A549 (cell line): Measurements from ENCODE around the gene PXYLP1. TPM values are rescaled to one million over a fixed set of nuclear protein-coding genes. Genes with fewer than 3 reads are reported as not detected.

Experiments
- ATAC-seq, 2 experiments: fragments of 200-7000 bp in 1 of 2; fragments of >200 bp in 1 of 2; cut with Nextera tagmentation in 1 of 2; cut with Tn5 transposase in 1 of 2; 3 replicates each; pipeline versions ENCODE4 v1.8.0 to v1.9.1; 2018 to 2020; ENCODE audit warnings: mild to moderate bottlenecking in 1 of 2, moderate library complexity in 1 of 2
- CTCF ChIA-PET: fragments of 300-600 bp; sonication (Branson Sonifier 250); formaldehyde crosslinking; extraction: SDS; loops from one replicate; lab custom pipeline; 2021; ENCODE audit warnings: antibody characterized with exemption, inconsistent platforms; lab: Yijun Ruan, JAX
- POLR2A ChIA-PET: fragments of 350-600 bp; formaldehyde crosslinking; extraction: SDS; loops from one replicate; lab custom pipeline; 2021; ENCODE audit warnings: antibody characterized with exemption, inconsistent platforms; lab: Yijun Ruan, JAX
- DNase-seq, 2 experiments: peaks; one replicate each; pipeline versions ENCODE4 v3.0.0 to v3.0.0-alpha.2; 2011 to 2016; ENCODE audit warnings: low read depth in 1 of 2, low spot score in 1 of 2
- FAIRE-seq: peaks from 2 replicates; lab custom pipeline; 2011; peaks lifted over from hg19 to GRCh38; lab: Jason Lieb, UNC
- H3K27ac ChIP-seq, 2 experiments: fragments of >200 bp; sonication (Bioruptor Twin); formaldehyde crosslinking; 3 replicates each; pipeline ENCODE4 v1.5.1; 2016 to 2017
- H3K4me1 ChIP-seq: fragments of >200 bp; sonication (Bioruptor Twin); formaldehyde crosslinking; 3 replicates; pipeline ENCODE4 v1.6.1; 2016
- H3K4me2 ChIP-seq: fragments of >200 bp; sonication (Bioruptor Twin); formaldehyde crosslinking; 3 replicates; pipeline ENCODE4 v1.6.1; 2016
- H3K4me3 ChIP-seq: fragments of >200 bp; sonication (Bioruptor Twin); formaldehyde crosslinking; 3 replicates; pipeline ENCODE4 v1.5.1; 2016
- H3K9me3 ChIP-seq: fragments of >200 bp; sonication (Bioruptor Twin); formaldehyde crosslinking; 3 replicates; pipeline ENCODE4 v1.6.1; 2016
- BHLHE40 ChIP-seq: IDR thresholded peaks from 2 replicates; pipeline ENCODE4 v1.6.1; 2012; ENCODE audit warnings: low read depth, low read length, inconsistent platforms
- CBX2 ChIP-seq: fragments of 200-600 bp; sonication (generic); IDR thresholded peaks from 2 replicates; pipeline ENCODE4 v1.6.1; 2016; ENCODE audit warnings: low read depth, mild to moderate bottlenecking, borderline replicate concordance
- CEBPB ChIP-seq, 2 experiments: fragments of >200 bp in 1 of 2; sonication (Bioruptor Twin) in 1 of 2; formaldehyde crosslinking in 1 of 2; IDR thresholded peaks; 2 replicates each; pipeline ENCODE4 v1.6.1; 2012 to 2016
- EHMT2 ChIP-seq: fragments of 200-600 bp; sonication (generic); IDR thresholded peaks from 2 replicates; pipeline ENCODE4 v1.6.1; 2016; ENCODE audit warnings: antibody characterized with exemption, low read depth, mild to moderate bottlenecking, moderate library complexity
- GATA3 ChIP-seq: IDR thresholded peaks from 2 replicates; pipeline ENCODE4 v1.6.1; 2012; ENCODE audit warnings: borderline replicate concordance
- HEYL ChIP-seq: fragments of 250-450 bp; sonication (Bioruptor Pico); IDR thresholded peaks from 2 replicates; pipeline ENCODE4 v1.8.0; 2021; ENCODE audit warnings: mild to moderate bottlenecking, moderate library complexity
- HOXA7 ChIP-seq: fragments of 250-450 bp; sonication (Bioruptor Pico); IDR thresholded peaks from 2 replicates; pipeline ENCODE4 v1.5.0; 2020; ENCODE audit warnings: mild to moderate bottlenecking, moderate library complexity
- HOXB13 ChIP-seq: fragments of 250-450 bp; sonication (Bioruptor Pico); IDR thresholded peaks from 2 replicates; pipeline ENCODE4 v1.5.0; 2020; ENCODE audit warnings: low read depth, mild to moderate bottlenecking, moderate library complexity
- HOXB5 ChIP-seq: fragments of 250-450 bp; sonication (Bioruptor Pico); IDR thresholded peaks from 2 replicates; pipeline ENCODE4 v1.5.0; 2020; ENCODE audit warnings: mild to moderate bottlenecking, moderate library complexity
- JUNB ChIP-seq: fragments of >200 bp; sonication (Bioruptor Twin); formaldehyde crosslinking; IDR thresholded peaks from 2 replicates; pipeline ENCODE4 v1.6.1; 2016
- KDM1A ChIP-seq: fragments of 200-600 bp; sonication (generic); IDR thresholded peaks from 2 replicates; pipeline ENCODE4 v1.6.1; 2016; ENCODE audit warnings: low read depth, mild to moderate bottlenecking
- NFE2L2 ChIP-seq: fragments of 150-350 bp; conservative IDR thresholded peaks from 2 replicates; pipeline ENCODE4 v1.6.1; 2014; ENCODE audit warnings: low read length
- NR3C1 ChIP-seq: fragments of >200 bp; sonication (Bioruptor Twin); formaldehyde crosslinking; IDR thresholded peaks from 3 replicates; pipeline ENCODE4 v1.6.1; 2017
- PHF8 ChIP-seq: fragments of 200-600 bp; sonication (generic); IDR thresholded peaks from 2 replicates; pipeline ENCODE4 v1.6.1; 2016; ENCODE audit warnings: low read depth, mild to moderate bottlenecking, antibody characterized with exemption, moderate library complexity, borderline replicate concordance
- RFX5 ChIP-seq: fragments of 450-650 bp; IDR thresholded peaks from 2 replicates; pipeline ENCODE4 v1.7.1; 2014; ENCODE audit warnings: antibody characterized with exemption, mild to moderate bottlenecking, moderate library complexity
- SMC3 ChIP-seq: fragments of >200 bp; sonication (Bioruptor Twin); formaldehyde crosslinking; IDR thresholded peaks from 3 replicates; pipeline ENCODE4 v1.6.1; 2018; ENCODE audit warnings: inconsistent platforms
- SREBF2 ChIP-seq: fragments of 450-650 bp; IDR thresholded peaks from 2 replicates; pipeline ENCODE4 v1.6.1; 2014; ENCODE audit warnings: mild to moderate bottlenecking, moderate library complexity
- TP53 ChIP-seq: fragments of 250-450 bp; sonication (Bioruptor Pico); IDR thresholded peaks from 2 replicates; pipeline ENCODE4 v1.5.0; 2021; ENCODE audit warnings: mild to moderate bottlenecking, moderate library complexity
- ZFP36 ChIP-seq: fragments of 450-650 bp; IDR thresholded peaks from 2 replicates; pipeline ENCODE4 v1.6.1; 2014; ENCODE audit warnings: borderline replicate concordance; ENCODE audit not compliant: partially characterized antibody
- ZSCAN20 ChIP-seq: fragments of 250-450 bp; sonication (Bioruptor Pico); IDR thresholded peaks from 2 replicates; pipeline ENCODE4 v1.8.0; 2022; ENCODE audit warnings: mild to moderate bottlenecking, moderate library complexity
- WGBS: methylation state at CpG from one replicate; pipeline ENCODE4 v1.1.6; 2017; ENCODE audit errors: missing lambda C conversion rate; 5-methylcytosine and 5-hydroxymethylcytosine counted together
- polyA plus RNA-seq, 4 experiments: library from polyadenylated mRNA; depleted of rRNA in 3 of 4; stranded (reverse); fragments of >200 nt; fragmentation: RNase III in 1 of 4; extraction: RNeasy Plus Mini Kit Qiagen cat#74134 plus additional on column Dnase treatment in 1 of 4; gene quantifications; 2 replicates in 3 of 4; 3 replicates in 1 of 4; pipeline ENCODE4 v1.2.3, GENCODE V29; 2011 to 2017
- TF ChIP-seq, protein P1 (sequence below): fragments of >200 bp; sonication (Bioruptor Twin); formaldehyde crosslinking; IDR thresholded peaks from 3 replicates; pipeline ENCODE4 v1.5.1; 2016
- TF ChIP-seq, protein P2 (sequence below): fragments of 450-650 bp; IDR thresholded peaks from 2 replicates; pipeline ENCODE4 v1.6.1; 2014; ENCODE audit warnings: antibody characterized with exemption
- TF ChIP-seq, protein P3 (sequence below): fragments of 250-450 bp; sonication (Bioruptor Pico); IDR thresholded peaks from 2 replicates; pipeline ENCODE4 v1.5.0; 2020; ENCODE audit warnings: low read depth, mild to moderate bottlenecking, moderate library complexity
- TF ChIP-seq, protein P4 (sequence below): fragments of 250-450 bp; sonication (Bioruptor Pico); IDR thresholded peaks from 2 replicates; pipeline ENCODE4 v1.5.0; 2021; ENCODE audit warnings: mild to moderate bottlenecking, moderate library complexity, borderline replicate concordance

The PXYLP1 gene
- polyA plus RNA-seq, 2 of the 4 experiments (the other 2 are of a cell fraction) = 8.0 to 11.7 TPM

DNA sequence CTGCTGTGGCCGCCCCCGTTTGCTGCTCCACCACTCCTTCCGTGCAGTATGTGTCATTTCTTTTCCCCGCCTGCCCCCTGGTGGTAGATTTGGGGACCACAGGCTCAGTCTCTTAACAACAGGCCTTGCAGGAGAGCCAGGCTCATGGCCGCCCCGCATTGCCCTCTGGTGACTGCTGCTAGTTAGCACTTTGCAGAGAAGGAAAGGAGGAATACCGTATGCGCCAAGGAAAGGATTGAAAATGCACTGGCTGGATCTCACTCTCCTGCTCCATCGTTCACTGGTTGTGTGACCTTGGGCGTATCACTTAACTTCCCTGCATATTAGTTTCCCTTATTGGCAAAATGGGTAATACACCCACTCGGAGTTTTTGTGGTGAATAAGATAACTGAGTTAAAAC, 39.3 kb upstream of the PXYLP1 start (continued):
- TF ChIP-seq, protein P1, sequence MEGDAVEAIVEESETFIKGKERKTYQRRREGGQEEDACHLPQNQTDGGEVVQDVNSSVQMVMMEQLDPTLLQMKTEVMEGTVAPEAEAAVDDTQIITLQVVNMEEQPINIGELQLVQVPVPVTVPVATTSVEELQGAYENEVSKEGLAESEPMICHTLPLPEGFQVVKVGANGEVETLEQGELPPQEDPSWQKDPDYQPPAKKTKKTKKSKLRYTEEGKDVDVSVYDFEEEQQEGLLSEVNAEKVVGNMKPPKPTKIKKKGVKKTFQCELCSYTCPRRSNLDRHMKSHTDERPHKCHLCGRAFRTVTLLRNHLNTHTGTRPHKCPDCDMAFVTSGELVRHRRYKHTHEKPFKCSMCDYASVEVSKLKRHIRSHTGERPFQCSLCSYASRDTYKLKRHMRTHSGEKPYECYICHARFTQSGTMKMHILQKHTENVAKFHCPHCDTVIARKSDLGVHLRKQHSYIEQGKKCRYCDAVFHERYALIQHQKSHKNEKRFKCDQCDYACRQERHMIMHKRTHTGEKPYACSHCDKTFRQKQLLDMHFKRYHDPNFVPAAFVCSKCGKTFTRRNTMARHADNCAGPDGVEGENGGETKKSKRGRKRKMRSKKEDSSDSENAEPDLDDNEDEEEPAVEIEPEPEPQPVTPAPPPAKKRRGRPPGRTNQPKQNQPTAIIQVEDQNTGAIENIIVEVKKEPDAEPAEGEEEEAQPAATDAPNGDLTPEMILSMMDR = peak; percentile 82
- TF ChIP-seq HOXA7 (no peak), PHF8 (no peak), RFX5 (no peak), ZFP36 (no peak), GATA3 (no peak), JUNB (no peak), SMC3 (peak; percentile 78), KDM1A (no peak), HOXB13 (CRISPR knock-in tag) (no peak), BHLHE40 (no peak), CBX2 (no peak), EHMT2 (no peak), TP53 (CRISPR knock-in tag) (no peak), CEBPB (IDR thresholded peaks at IDR 0.05) (no peak), ZSCAN20 (CRISPR knock-in tag) (no peak), HOXB5 (no peak)
- TF ChIP-seq, protein P2, sequence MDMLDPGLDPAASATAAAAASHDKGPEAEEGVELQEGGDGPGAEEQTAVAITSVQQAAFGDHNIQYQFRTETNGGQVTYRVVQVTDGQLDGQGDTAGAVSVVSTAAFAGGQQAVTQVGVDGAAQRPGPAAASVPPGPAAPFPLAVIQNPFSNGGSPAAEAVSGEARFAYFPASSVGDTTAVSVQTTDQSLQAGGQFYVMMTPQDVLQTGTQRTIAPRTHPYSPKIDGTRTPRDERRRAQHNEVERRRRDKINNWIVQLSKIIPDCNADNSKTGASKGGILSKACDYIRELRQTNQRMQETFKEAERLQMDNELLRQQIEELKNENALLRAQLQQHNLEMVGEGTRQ = no peak
- TF ChIP-seq, protein P3, sequence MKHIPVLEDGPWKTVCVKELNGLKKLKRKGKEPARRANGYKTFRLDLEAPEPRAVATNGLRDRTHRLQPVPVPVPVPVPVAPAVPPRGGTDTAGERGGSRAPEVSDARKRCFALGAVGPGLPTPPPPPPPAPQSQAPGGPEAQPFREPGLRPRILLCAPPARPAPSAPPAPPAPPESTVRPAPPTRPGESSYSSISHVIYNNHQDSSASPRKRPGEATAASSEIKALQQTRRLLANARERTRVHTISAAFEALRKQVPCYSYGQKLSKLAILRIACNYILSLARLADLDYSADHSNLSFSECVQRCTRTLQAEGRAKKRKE (CRISPR knock-in tag) = no peak

DNA sequence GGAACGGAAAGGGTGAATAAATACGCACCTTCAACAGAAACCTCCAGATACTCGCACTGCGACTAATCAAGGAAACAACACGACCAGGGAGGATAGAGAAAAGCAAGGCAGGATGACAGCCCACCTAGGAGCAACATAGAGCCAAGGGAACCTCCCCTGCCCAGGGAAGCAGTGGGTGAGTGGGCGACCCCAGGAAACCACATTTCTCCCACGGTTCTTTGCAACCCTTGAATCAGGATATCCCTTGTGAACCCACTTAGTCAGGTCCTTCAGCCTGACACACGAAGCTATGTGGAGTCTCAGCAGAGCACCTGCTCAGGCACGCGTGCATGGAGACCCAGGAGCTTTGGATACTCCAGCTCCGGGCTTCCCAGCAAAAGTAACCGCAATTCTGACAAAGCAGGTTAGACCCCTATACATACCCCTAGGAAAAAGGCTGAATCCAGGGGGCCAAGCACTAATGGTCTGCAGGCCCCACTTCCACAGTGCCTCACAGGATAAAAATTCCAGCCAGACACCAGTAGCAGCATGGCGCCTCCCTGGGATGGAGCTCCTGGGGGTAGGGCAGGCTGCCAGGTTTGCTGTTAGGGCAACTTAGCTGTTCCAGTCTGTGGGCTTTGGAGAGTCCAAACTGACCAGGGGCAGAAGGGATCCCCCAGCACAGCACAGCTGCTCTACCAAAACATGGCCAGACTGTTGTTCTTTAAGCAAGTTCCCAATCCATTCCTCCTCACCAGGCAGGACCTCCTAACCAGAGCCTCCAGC, 38.4 kb upstream of the PXYLP1 start:
- WGBS = 66% methylated on average over 10 of the region's 13 CpGs
- Histone ChIP-seq H3K27ac (no peak overlapping the region), H3K4me3 (no peak overlapping the region), H3K9me3 (no peaks in the 10 kb centered on the region), H3K4me2 (no peak overlapping the region), H3K4me1 (no peaks in the 10 kb centered on the region)
- POLR2A ChIA-PET = no interaction called here
- CTCF ChIA-PET = interaction anchor here (0.7 to 2.5 kb wide), 14 partner anchors 9 to 296 kb away, joined by 3 to 27 read pairs (median 4); no protein-coding TSS in a partner anchor
- TF ChIP-seq NFE2L2 (no peak), TP53 (CRISPR knock-in tag) (no peak), HEYL (CRISPR knock-in tag) (no peak), NR3C1 (no peak), SREBF2 (no peak)
- TF ChIP-seq, protein P1 = no peak
- TF ChIP-seq, protein P4, sequence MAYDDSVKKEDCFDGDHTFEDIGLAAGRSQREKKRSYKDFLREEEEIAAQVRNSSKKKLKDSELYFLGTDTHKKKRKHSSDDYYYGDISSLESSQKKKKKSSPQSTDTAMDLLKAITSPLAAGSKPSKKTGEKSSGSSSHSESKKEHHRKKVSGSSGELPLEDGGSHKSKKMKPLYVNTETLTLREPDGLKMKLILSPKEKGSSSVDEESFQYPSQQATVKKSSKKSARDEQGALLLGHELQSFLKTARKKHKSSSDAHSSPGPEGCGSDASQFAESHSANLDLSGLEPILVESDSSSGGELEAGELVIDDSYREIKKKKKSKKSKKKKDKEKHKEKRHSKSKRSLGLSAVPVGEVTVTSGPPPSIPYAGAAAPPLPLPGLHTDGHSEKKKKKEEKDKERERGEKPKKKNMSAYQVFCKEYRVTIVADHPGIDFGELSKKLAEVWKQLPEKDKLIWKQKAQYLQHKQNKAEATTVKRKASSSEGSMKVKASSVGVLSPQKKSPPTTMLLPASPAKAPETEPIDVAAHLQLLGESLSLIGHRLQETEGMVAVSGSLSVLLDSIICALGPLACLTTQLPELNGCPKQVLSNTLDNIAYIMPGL (CRISPR knock-in tag) = no peak
- DNase-seq (no peak), ATAC-seq (no peak), FAIRE-seq (no peak)
